HCEC 1CT (cell line): Measurements from ENCODE around the gene CAPN1.
A peak's percentile ranks its signal among the peaks of the same experiment; 100 is the strongest.

Experiments used
- DNase-seq: peaks from one replicate; pipeline ENCODE4 v3.0.0-alpha.2; 2017

CAPN1 gene

DNA sequence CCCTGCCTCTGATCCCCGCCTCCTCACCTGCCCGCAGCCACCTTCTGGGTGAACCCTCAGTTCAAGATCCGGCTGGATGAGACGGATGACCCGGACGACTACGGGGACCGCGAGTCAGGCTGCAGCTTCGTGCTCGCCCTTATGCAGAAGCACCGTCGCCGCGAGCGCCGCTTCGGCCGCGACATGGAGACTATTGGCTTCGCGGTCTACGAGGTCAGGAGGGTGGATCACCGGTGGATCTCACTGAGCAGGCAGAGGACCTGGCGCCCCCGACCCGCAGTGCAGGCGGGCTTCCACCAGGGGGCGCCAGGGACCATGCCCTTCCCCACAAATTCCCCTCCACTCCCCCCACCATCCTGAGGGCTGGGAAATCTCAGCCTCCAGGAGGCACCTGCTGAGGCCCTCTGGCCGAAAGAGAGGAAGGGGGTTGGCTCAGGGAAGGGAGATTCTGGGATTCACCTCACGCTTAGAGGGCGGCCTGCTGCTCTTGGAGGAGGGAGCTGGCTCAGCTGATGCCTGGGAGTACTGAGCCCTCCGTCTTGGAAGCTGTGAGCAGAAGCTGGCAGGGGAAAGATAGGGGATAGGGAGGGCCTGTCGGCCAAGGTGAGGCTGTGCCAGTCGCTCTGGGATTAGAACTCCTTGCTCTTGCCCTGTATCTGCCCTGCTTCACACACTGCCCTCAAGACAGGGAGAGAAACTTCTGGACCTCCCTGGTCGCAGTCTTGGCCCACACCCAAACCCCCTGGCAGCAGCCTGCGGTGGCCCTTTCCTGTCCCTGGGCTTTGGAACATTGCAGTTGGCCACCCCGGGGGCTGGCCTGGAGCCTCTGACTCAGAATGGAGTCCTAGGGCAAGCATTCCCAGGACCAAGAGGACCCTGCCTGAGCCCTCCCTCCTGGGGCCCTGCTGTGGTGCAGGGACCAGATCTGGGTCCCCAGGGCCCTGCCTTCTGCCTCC is 23.2 kb downstream of the CAPN1 start:
- peak; percentile 6 for DNase-seq

GRCh38 chr11:65205602-65205967 is 23.9 kb downstream of the CAPN1 start:
- no peak for DNase-seq

- DNase-seq: no peak
Observed at GRCh38 chr11:65206441-65206841, 24.7 kb downstream of the CAPN1 start.

DNA sequence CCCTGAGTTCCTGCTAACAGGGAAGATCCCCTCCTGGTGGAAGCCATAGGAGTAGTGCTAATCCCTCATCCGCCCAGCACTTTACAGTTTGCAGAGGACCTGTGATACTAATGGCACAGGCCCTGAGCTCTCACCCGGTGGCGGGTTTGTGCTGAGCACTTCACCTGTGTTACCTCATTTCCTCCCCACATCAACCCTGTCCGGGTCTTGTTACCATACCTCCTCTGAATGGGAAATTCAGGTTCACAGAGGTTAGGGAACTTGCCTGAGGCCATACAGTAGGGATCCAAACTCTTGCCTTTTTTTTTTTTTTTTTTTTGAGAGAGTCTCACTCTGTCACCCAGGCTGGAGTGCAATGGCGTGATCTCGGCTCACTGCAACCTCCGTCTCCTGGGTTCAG is 25.2 kb downstream of the CAPN1 start:
- no peak for DNase-seq

- no peak for DNase-seq
Observed at GRCh38 chr11:65207918-65208784, 26.4 kb downstream of the CAPN1 start.

DNA sequence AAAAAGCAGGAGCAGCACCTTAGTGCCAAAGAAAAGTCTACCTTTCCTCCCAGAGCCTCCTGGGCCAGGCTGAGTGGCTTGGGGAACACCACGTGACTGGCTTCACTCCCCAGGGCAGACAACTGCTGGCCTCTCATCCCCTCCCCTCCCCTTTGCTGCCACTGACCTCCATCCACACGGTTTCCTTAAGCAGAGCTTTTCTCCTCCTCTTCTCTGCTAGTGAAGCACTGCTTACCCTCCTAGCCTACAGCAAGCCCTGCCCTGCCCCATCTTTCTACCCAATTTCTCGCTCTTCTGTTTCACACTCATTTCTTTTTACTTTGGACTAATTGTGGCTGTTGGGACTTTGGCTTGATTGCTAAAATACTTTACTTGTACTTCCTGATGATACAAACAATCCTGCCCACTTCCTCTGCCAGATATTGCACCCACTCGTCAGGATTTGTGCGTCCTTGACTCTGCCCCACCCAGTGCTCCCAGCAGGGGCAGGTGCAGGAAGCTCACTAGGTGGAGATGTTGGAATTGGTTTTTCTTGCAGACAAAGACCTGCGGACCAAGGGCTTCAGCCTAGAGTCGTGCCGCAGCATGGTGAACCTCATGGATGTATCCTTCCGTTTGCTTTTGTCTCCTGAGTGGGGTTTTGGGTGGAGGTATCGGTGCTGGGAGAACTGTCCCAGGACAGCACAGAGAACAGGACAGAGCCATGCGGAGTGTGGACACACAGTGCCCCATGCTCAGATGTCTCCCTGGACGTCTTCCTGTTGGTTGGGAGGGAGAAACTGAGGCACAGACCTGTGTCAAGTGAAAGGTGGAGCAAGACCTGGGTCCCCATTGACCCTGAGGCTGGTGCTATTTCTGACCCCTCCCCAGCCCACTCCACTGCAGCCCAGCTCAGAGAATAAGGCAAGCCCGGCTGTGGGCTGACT is 27.3 kb downstream of the CAPN1 start:
- no peak for DNase-seq

DNA sequence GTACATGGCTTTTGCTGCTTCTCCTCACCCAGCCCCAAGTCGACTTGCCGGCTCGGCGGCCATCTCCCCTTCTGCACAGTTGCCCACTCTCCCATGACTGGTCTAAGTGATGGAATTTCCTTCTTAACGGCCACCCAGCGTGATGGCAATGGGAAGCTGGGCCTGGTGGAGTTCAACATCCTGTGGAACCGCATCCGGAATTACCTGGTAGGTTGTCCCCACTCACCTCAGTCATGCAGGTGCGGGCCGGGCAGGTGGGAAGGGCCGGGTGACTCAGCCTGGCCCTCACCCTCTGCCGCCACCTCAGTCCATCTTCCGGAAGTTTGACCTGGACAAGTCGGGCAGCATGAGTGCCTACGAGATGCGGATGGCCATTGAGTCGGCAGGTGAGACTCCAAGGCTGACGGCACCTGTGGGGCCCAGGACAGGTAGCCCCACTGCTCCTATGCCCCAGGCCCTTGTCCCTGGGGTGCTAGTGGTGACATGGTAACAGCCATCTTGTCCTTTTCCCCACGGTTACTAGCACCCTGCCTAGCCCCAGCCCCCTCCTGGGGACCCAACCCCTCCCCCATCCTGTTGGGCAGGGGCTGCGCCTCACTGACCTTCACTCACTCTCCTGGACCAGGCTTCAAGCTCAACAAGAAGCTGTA is 28.1 kb downstream of the CAPN1 start:
- DNase-seq: no peak

- no peak for DNase-seq
Observed at GRCh38 chr11:65210361-65210731, 28.6 kb downstream of the CAPN1 start.

- DNase-seq: no peak
Observed at GRCh38 chr11:65210748-65211147, 29.0 kb downstream of the CAPN1 start.

DNA sequence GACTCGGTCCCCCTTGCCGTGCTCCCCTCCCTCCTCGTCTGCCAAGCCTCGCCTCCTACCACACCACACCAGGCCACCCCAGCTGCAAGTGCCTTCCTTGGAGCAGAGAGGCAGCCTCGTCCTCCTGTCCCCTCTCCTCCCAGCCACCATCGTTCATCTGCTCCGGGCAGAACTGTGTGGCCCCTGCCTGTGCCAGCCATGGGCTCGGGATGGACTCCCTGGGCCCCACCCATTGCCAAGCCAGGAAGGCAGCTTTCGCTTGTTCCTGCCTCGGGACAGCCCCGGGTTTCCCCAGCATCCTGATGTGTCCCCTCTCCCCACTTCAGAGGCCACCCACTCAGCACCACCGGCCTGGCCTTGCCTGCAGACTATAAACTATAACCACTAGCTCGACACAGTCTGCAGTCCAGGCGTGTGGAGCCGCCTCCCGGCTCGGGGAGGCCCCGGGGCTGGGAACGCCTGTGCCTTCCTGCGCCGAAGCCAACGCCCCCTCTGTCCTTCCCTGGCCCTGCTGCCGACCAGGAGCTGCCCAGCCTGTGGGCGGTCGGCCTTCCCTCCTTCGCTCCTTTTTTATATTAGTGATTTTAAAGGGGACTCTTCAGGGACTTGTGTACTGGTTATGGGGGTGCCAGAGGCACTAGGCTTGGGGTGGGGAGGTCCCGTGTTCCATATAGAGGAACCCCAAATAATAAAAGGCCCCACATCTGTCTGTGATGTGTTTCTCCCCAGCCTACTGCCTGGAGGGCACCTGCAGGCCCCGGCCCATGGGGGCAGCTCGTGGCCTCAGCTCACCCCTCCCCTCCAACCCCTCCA is 29.8 kb downstream of the CAPN1 start:
- DNase-seq: no peak

DNA sequence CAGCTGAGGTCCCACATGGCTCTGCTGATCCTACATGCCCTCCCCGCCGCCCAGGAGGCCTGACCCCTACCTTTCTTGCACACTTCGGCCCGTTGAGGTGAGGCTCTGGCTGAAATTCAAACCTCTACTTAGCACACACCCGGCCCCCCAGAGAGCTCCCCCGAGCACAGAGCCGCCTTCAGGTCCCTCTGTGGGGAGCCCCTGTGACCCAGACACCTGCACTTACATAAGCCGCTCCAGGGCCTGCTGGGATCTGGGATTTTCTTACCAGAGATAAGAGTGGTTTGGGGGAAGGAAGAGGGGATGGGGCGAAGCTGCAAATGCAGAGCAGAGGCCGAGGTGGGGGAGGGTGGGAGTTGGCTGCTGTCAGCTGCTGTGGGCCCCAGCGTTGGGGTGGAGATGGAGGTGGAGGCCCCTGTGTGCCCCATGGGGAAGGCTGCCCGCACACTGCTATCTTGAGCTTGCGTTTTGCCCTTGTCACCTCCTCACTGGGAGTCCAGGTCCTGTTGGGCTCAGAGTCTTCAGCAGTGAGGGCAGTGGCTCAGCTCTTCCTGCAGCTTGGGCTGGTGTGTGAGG is 30.6 kb downstream of the CAPN1 start:
- no peak for DNase-seq

DNA sequence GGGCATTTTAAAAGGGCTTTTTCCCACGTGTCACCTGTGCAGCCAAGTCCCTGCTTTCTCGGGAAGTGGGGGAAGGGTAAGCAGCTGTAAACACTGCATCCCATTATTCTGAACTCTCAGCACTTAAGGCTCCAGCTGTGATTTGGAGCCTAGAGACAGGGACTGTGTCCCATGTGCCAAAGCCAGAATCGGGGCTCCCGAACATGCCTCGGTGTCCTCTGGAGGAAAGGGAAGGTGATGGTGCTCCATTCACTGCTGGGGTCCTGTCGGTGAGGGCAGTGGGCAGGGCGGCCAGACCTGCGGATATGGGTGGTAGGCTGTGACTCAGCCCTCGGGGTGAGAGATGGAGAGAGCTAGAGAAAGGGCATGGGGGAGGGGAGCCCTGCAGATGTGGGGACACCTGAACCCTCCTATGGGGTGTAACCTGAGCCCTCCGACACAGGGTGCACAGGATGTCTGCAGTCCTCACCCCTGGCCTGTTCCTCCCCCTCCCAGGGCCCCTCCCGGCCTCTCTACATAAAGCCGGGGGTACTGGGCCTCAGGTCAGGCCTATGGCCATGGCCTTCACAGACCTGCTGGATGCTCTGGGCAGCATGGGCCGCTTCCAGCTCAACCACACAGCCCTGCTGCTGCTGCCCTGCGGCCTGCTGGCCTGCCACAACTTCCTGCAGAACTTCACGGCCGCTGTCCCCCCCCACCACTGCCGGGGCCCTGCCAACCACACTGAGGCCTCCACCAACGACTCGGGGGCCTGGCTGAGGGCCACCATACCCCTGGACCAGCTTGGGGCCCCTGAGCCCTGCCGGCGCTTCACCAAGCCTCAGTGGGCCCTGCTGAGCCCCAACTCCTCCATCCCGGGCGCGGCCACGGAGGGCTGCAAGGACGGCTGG is 31.8 kb downstream of the CAPN1 start:
- no peak for DNase-seq

GRCh38 chr11:65214212-65214845 is 32.6 kb downstream of the CAPN1 start:
- no peak for DNase-seq

GRCh38 chr11:65215441-65216076 is 33.8 kb downstream of the CAPN1 start:
- no peak for DNase-seq

DNA sequence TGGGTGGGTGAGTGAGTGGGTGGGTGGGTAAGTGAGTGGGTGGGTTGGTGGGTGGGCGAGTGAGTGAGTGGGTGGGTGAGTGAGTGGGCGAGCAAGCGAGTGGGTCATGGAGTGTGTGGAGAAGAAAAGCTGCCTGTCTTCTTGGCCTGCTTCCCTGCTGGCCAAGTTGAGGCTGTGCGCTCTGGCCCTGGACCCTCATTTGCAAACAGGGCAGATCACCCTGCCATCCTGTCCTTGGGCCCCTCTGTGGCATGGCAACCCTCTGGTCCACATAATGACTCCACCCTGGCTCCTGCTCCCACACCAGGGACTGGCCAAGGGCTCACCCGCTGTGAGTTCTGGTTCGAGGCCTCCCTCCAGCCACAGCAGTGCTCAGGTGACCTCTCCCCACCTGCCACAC is 35.1 kb downstream of the CAPN1 start:
- DNase-seq: no peak

- no peak for DNase-seq
Observed at GRCh38 chr11:65217441-65218423, 36.0 kb downstream of the CAPN1 start.

GRCh38 chr11:65218446-65218845 is 36.7 kb downstream of the CAPN1 start:
- no peak for DNase-seq

- DNase-seq: peak; percentile 18
Observed at GRCh38 chr11:65219930-65220213, 38.1 kb downstream of the CAPN1 start.
